K562 treated with DMSO at 1 percent for 48 hours (cell line): ENCODE data around the gene RNF152. TPM values are rescaled to one million over a fixed set of nuclear protein-coding genes. Genes with fewer than 3 reads are reported as not detected.

Experiments used
- total RNA-seq: library from RNA; unstranded; fragments of 300-600 nt; gene quantifications from 2 replicates; pipeline ENCODE4 v1.2.3, GENCODE V29; 2022; ENCODE audit warnings: low replicate concordance; ENCODE audit errors: extremely low read depth

RNF152 gene, protein sequence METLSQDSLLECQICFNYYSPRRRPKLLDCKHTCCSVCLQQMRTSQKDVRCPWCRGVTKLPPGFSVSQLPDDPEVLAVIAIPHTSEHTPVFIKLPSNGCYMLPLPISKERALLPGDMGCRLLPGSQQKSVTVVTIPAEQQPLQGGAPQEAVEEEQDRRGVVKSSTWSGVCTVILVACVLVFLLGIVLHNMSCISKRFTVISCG
- total RNA-seq: not detected in 2 replicates

DNA sequence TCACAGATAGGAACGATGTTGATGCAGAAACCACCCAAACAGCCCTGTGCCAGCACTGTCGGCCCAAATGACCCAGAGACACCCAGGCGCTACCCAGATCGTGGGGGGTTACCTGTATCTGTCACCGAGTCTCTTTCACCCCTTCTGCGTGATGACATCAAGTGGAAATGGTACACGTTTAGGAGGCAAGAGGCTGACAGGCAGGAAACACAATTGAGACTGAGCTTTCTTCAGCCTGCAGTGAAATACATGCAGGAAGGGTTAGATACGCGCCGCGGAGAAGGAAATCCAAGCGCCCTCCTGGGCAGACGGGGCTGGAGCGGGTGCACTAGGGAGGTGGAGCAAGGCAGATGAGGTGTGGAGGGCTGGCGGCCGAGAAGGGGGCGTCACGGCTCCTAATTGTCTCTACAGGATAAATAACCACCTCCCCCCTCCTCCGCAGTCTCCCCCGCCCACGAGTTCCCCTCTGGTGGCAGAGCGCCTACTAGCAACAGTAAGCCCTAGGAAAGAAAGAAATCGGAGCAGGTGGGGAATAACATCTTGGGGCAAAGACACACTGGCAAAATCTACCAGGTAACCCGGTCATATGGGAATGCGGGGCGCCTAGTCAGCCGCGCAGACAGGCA, at the start of gene RNF152:
TSS of gene RNF152 (minus strand) at position 325 of the 626 bp plus-strand sequence. CDS start 76,544 bp downstream, outside the sequence.

